ENCODE data around the gene TLR6. TPM values are rescaled to one million over a fixed set of nuclear protein-coding genes. Genes with fewer than 3 reads are reported as not detected.

The TLR6 gene
- total RNA-seq, 2 donors from 2014 or later, result 0.99 to 1.8 TPM

DNA sequence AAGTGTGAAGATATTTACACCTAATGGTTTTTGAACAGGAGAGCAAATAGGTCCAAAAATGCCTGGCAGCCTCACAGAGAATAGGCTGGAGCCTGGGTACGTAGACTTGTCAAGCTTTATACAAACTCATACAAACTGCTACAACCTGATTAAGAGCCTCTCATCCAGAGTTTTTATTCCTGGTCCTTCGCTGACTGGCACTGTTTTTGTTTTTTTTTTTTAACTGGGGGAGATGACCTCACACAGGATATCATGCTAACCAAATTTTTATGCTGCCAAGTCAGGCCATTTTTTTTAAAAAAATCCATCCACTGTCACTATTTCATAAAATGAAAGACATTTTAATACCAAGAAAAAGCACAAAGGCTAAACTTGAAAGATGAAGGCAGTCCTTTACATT is 12.9 kb upstream of the TLR6 start:
- H3K36me3 ChIP-seq (replicated peaks in 1 of 2; ENCODE audit: insufficient read depth in 1 of 2, low read depth in 2 of 2), result no peaks in the 10 kb centered on the region
- TF ChIP-seq POLR2A (IDR thresholded peaks at IDR 0.05), result no peak
- TF ChIP-seq, protein P1, sequence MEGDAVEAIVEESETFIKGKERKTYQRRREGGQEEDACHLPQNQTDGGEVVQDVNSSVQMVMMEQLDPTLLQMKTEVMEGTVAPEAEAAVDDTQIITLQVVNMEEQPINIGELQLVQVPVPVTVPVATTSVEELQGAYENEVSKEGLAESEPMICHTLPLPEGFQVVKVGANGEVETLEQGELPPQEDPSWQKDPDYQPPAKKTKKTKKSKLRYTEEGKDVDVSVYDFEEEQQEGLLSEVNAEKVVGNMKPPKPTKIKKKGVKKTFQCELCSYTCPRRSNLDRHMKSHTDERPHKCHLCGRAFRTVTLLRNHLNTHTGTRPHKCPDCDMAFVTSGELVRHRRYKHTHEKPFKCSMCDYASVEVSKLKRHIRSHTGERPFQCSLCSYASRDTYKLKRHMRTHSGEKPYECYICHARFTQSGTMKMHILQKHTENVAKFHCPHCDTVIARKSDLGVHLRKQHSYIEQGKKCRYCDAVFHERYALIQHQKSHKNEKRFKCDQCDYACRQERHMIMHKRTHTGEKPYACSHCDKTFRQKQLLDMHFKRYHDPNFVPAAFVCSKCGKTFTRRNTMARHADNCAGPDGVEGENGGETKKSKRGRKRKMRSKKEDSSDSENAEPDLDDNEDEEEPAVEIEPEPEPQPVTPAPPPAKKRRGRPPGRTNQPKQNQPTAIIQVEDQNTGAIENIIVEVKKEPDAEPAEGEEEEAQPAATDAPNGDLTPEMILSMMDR (IDR thresholded peaks at IDR 0.05), result no peak
- H3K27ac ChIP-seq, result peak overlapping the region in 3 of 4 donors; percentile 82 to 94 (median 92)
- no peaks in the 10 kb centered on the region for H3K27me3 ChIP-seq
- 48 to 49% methylated on average over 2 of the region's 2 CpGs for WGBS, 2 donors
- intact Hi-C loops (cut with DNase I), result no loop called here
- no peak for ATAC-seq
- no peaks in the 10 kb centered on the region for H3K9me3 ChIP-seq
- H3K4me1 ChIP-seq, result peaks cover 55% of the 10 kb centered on the region
- no peak for DNase-seq
- H3K4me3 ChIP-seq, result no peak overlapping the region

DNA sequence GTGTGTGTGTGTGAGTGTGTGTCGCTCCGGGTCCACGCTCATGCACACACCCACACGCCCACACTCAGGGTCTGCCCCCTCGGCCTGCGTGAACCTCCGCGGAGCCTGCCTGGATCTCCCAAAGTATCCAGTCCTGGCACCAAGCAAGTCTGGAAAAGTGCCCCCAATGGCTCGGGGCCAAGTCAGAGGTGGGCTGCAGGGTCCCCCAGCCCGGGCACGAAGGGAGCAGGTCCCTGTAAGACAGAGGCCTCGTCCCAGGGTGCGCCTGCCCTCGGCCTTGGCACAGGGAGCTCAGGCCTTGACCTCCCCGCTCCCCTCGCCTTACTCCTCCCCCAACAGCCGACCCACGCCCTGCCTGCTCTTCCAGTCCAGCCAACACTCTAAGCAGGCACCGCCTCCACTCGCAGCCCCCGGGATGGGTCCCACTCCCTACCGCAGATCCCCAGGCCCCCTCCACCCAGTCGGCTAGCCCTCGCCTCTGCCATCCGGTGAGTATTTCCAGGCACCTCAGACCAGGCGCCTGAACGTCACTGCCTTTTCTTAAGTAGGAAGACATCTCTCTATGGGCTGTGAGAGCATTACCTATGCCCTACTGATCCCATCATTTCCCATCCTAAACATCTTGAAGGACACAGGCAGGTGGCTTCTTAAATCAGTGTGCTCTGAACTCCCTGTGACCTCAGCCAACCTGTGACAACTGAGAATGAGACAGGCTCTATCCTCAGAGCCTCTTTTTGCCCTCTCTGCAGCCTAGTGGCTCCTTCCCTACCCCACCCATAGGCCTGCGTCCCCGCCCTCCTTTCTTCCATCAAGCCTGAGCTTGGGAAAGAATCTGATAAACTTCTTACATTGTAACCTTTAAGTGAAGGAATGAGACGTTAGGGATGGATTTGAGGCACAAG is 11.7 kb upstream of the TLR6 start:
- peak; percentile 42 to 51 (median 50) for DNase-seq
- Histone ChIP-seq H3K9me3 (no peaks in the 10 kb centered on the region), H3K27ac (peak overlapping the region; percentile 82 to 95 (median 93)), H3K4me1 (peaks cover 45% of the 10 kb centered on the region), H3K36me3 (replicated peaks in 1 of 2; ENCODE audit: insufficient read depth in 1 of 2, low read depth in 2 of 2) (no peaks in the 10 kb centered on the region), H3K4me3 (peak overlapping the region; percentile 59 to 68), H3K27me3 (no peaks in the 10 kb centered on the region)
- WGBS, 2 donors, result 11 to 30% methylated on average over 3 to 30 of the region's 30 CpGs
- intact Hi-C loops (cut with DNase I), result no loop called here
- ATAC-seq, result peak; percentile 28
- no peak for TF ChIP-seq POLR2A (IDR thresholded peaks at IDR 0.05)
- TF ChIP-seq, protein P1 (IDR thresholded peaks at IDR 0.05), result no peak

DNA sequence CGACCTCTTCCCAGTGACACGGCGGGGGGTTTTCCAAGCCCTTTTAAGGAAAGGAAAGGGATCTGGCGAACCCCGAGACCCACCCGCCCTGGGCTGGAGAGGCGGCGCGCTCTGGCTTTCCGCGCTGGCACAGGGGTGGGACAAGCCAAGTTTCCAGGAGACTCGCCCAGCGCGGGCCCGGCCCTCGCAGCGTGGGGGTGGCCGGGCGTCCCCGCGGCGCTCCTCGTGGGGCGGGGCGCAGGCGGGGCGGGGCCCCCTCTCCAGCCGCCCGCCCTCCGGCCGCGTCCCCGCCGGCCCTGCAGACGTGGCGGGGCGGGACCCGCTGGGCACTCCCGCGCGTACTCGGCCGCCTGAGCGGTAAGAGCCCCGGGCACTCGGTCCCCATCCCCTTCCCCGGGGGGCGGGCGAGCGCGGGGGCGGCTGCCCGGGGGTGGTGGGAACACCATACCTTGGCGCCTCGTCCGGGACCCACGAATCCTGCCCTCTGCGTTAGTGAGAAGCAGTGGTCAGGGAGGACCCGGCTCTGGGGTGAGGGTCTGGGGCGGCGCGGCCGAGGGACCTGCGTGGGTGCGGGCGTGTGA is 11.0 kb upstream of the TLR6 start, which contains the start of gene FAM114A1:
TSS of gene FAM114A1 (plus strand) at position 329 of the 581 bp plus-strand sequence. CDS start 10,273 bp downstream, outside the sequence.
- intact Hi-C loops (cut with DNase I), result no loop called here
- Histone ChIP-seq H3K4me1 (peaks cover 38% of the 10 kb centered on the region), H3K36me3 (replicated peaks in 1 of 2; ENCODE audit: insufficient read depth in 1 of 2, low read depth in 2 of 2) (no peaks in the 10 kb centered on the region), H3K9me3 (no peaks in the 10 kb centered on the region), H3K4me3 (peak within 1 kb of the TSS; percentile 59 to 68), H3K27ac (peak within 1 kb of the TSS; percentile 82 to 95 (median 93)), H3K27me3 (no peaks in the 10 kb centered on the region)
- ATAC-seq, result peak; percentile 95
- TF ChIP-seq POLR2A (IDR thresholded peaks at IDR 0.05), result peak; percentile 52 to 69 (median 53)
- TF ChIP-seq, protein P1 (IDR thresholded peaks at IDR 0.05), result no peak
- WGBS, 2 donors, result 0 to 1% methylated on average over 3 to 46 of the region's 66 CpGs
- peak; percentile 82 to 89 (median 84) for DNase-seq

DNA sequence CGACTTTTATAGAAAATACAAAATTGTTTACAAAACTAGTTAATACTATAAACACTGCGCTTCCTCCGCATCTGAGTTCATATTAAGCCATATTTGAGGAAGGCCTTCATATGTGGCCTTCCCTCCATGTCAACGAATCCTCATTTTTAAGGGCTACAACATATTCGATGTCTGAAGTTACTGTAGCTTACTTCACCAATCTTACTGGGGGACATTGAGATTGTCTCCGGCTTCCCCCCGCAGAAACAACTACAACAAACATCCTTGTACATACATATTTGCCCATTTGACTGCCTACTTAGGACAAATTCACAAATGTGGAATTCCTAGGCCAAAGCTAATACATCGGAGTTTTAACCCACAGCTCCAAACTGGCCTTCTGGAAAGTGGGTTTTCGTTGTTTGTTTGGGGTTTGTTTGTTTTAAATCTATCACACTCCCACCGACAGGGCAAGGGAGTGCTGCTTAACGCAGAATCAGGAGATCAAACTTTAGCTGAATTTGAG is 10.4 kb upstream of the TLR6 start:
- no peaks in the 10 kb centered on the region for H3K36me3 ChIP-seq (replicated peaks in 1 of 2; ENCODE audit: insufficient read depth in 1 of 2, low read depth in 2 of 2)
- intact Hi-C loops (cut with DNase I), result no loop called here
- ATAC-seq (peak; percentile 10), DNase-seq (no peak)
- no peaks in the 10 kb centered on the region for H3K9me3 ChIP-seq
- H3K27ac ChIP-seq, result peak overlapping the region; percentile 82 to 95 (median 93)
- H3K4me3 ChIP-seq, result peak overlapping the region in 1 of 2 donors; percentile 15
- TF ChIP-seq, protein P1 (IDR thresholded peaks at IDR 0.05), result peak in 3 of 7 experiments; percentile 8 to 25 (median 10)
- no peak for TF ChIP-seq POLR2A (IDR thresholded peaks at IDR 0.05)
- H3K4me1 ChIP-seq, result peaks cover 32% of the 10 kb centered on the region
- no peaks in the 10 kb centered on the region for H3K27me3 ChIP-seq
- 38% methylated on average over 11 of the region's 11 CpGs for WGBS, 2 donors

Measured in body of pancreas (tissue), 4 donors.